ENCODE data around the gene PARD3. TPM values are rescaled to one million over a fixed set of nuclear protein-coding genes. Genes with fewer than 3 reads are reported as not detected.

PARD3 gene
- total RNA-seq, 1 experiment from 2014 or later = 29.7 TPM

GRCh38 chr10:34223658-34224057 is 591.4 kb downstream of the PARD3 start:
- no peak for DNase-seq (ENCODE audit: low read depth)

- DNase-seq (ENCODE audit: low read depth) = no peak
Observed at GRCh38 chr10:34222359-34222758, 592.7 kb downstream of the PARD3 start.

- DNase-seq (ENCODE audit: low read depth) = no peak
Observed at GRCh38 chr10:34219753-34220548, 595.1 kb downstream of the PARD3 start.

- no peak for DNase-seq (ENCODE audit: low read depth)
Observed at GRCh38 chr10:34217524-34217923, 597.6 kb downstream of the PARD3 start.

GRCh38 chr10:34216348-34216945 is 598.6 kb downstream of the PARD3 start:
- no peak for DNase-seq (ENCODE audit: low read depth)

GRCh38 chr10:34213805-34214197 is 601.3 kb downstream of the PARD3 start:
- no peak for DNase-seq (ENCODE audit: low read depth)

GRCh38 chr10:34213193-34213804 is 601.8 kb downstream of the PARD3 start:
- DNase-seq (ENCODE audit: low read depth) = no peak

GRCh38 chr10:34207343-34207742 is 607.8 kb downstream of the PARD3 start:
- no peak for DNase-seq (ENCODE audit: low read depth)

GRCh38 chr10:34206935-34207268 is 608.2 kb downstream of the PARD3 start:
- no peak for DNase-seq (ENCODE audit: low read depth)

- DNase-seq (ENCODE audit: low read depth) = no peak
Observed at GRCh38 chr10:34206078-34206934, 608.8 kb downstream of the PARD3 start.

- no peak for DNase-seq (ENCODE audit: low read depth)
Observed at GRCh38 chr10:34205452-34205851, 609.6 kb downstream of the PARD3 start.

GRCh38 chr10:34203966-34204630 is 611.0 kb downstream of the PARD3 start:
- DNase-seq (ENCODE audit: low read depth) = no peak

- no peak for DNase-seq (ENCODE audit: low read depth)
Observed at GRCh38 chr10:34200355-34200901, 614.7 kb downstream of the PARD3 start.

GRCh38 chr10:34198953-34199352 is 616.1 kb downstream of the PARD3 start:
- no peak for DNase-seq (ENCODE audit: low read depth)

- DNase-seq (ENCODE audit: low read depth) = no peak
Observed at GRCh38 chr10:34196058-34196433, 619.0 kb downstream of the PARD3 start.

GRCh38 chr10:34195364-34196057 is 619.6 kb downstream of the PARD3 start:
- no peak for DNase-seq (ENCODE audit: low read depth)

- DNase-seq (ENCODE audit: low read depth) = no peak
Observed at GRCh38 chr10:34193931-34194626, 621.0 kb downstream of the PARD3 start.

GRCh38 chr10:34192646-34193045 is 622.5 kb downstream of the PARD3 start:
- no peak for DNase-seq (ENCODE audit: low read depth)

- no peak for DNase-seq (ENCODE audit: low read depth)
Observed at GRCh38 chr10:34191406-34191805, 623.7 kb downstream of the PARD3 start.

- no peak for DNase-seq (ENCODE audit: low read depth)
Observed at GRCh38 chr10:34190580-34190979, 624.5 kb downstream of the PARD3 start.

All from Daoy (cell line).